ENCODE data around the gene SLC13A3.

GRCh38 chr20:46547995-46548394, 103.3 kb downstream of the SLC13A3 start:
- no peak for TF ChIP-seq CTCF (conservative IDR thresholded peaks at IDR 0.05 in 1 of 2, IDR thresholded peaks at IDR 0.05 in 1 of 2; ENCODE audit: extremely low read depth in 1 of 2, insufficient read depth in 1 of 2, low read depth in 1 of 2, low read length in 2 of 2)
- no peak for TF ChIP-seq EZH2 (IDR thresholded peaks at IDR 0.05; ENCODE audit: borderline replicate concordance, low read length)

All from mammary epithelial cell (primary cell).